ENCODE results near the gene PRKCA. TPM values are rescaled to one million over a fixed set of nuclear protein-coding genes. Genes with fewer than 3 reads are reported as not detected.

PRKCA gene
- total RNA-seq, 2 experiments from 2014 or later: 78.4 to 79.7 TPM

DNA sequence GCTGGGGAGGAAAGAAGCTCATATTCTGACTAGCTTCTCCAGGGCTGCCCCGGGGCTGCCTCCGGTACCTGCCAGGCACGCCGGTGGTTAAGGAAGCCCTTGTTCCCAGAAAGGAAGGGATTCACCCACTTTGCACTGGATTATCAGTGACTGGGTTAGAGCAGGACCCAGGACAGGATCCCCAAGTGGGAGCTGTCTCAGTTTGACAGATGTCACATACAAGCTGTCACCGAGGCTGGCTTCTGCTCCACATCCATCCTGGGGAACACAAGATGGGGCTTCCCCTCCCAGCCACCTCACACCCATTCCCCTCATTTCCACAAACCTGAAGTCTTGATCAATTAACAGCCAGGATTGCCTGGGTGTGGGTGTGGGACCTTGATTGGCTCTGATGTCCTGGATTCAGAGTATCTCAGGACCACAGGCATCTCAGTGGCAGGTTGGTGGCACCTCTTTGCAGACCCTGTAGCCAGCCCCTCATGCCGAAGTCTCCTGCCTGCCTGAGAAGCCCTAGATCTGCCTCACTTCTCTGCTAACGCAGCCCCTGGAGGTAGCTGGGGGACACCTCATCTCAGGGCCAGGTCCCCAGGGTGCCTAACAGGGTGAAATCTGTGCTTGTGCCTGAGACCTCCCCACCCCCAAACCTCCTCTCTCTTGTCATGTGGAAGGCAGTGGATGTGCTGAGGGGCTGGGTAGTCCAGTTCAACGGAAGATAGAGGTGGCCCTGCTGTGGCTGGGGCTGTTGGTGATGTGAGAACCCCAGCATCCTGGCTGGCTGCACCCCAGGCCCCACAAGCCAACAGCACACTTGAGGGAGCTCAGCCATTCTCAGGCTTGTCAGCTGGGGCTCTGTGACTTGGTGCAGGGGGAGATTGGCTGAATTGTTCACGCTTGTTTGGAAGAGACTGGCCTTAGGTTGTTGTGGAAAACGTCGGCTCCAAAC lies 533.9 kb downstream of the PRKCA start:
- intact Hi-C loops (cut with micrococcal nuclease): no loop called here
- no peak for DNase-seq
- CTCF ChIA-PET: interaction anchor here (1.0 kb wide), 1 partner anchor 14 kb away, joined by 9 read pairs; no protein-coding TSS in a partner anchor
- Mint-ChIP-seq H3K4me3 (no peak overlapping the region), H3K27ac (no peak overlapping the region), H3K27me3 (ENCODE audit: low read depth) (peaks cover 38% of the 10 kb centered on the region), H3K4me1 (ENCODE audit: low read depth) (no peaks in the 10 kb centered on the region), H3K36me3 (ENCODE audit: low read depth) (no peaks in the 10 kb centered on the region), H3K9me3 (no peaks in the 10 kb centered on the region)

GRCh38 chr17:66837226-66837625 lies 534.8 kb downstream of the PRKCA start:
- H3K36me3 Mint-ChIP-seq (ENCODE audit: low read depth): no peaks in the 10 kb centered on the region
- DNase-seq: no peak
- H3K4me1 Mint-ChIP-seq (ENCODE audit: low read depth): no peaks in the 10 kb centered on the region
- H3K9me3 Mint-ChIP-seq: no peaks in the 10 kb centered on the region
- H3K4me3 Mint-ChIP-seq: no peak overlapping the region
- H3K27me3 Mint-ChIP-seq (ENCODE audit: low read depth): peaks cover 31% of the 10 kb centered on the region
- no peak overlapping the region for H3K27ac Mint-ChIP-seq
- intact Hi-C loops (cut with micrococcal nuclease): no loop called here
- CTCF ChIA-PET: no interaction called here

DNA sequence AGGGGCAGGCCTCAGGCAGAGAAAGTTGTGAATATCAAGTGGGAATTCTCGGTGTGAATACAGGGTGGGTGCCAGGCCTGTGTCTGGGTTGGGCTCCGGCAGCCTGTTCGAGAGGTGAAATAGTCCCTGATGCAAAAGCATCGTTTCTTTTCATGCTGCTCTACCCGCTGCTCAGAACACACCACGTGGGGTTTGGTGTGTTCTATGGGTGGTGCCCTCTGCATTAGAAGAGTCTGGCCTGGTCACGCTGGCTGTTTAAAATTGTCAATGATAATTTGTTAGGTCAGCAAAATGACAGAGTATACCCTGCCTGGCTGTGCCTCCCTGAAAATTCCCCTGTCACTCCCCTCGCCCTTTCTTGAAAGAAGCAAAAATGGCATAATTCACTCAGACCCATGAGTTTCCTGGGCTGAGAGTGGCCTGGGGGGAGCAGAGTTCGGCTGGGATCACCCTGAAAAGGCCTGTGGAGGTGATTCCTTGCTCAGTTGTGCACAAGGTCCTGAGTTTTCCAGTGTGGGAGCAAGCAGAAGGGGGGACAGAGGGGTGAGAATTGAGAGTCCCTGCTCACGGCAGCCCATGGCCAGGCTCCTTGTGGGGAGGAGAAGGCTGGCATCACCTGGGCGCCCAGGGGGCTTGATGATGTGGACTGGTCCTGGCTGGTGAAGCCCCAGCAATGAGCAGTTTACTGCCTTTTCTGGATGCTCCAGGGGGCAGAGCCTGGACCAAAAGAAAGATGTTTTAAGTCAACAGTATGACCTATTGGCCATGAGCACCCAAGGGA lies 535.7 kb downstream of the PRKCA start:
- Mint-ChIP-seq H3K27me3 (ENCODE audit: low read depth) (peaks cover 27% of the 10 kb centered on the region), H3K4me1 (ENCODE audit: low read depth) (no peaks in the 10 kb centered on the region), H3K36me3 (ENCODE audit: low read depth) (no peaks in the 10 kb centered on the region), H3K27ac (no peak overlapping the region), H3K9me3 (no peaks in the 10 kb centered on the region), H3K4me3 (no peak overlapping the region)
- intact Hi-C loops (cut with micrococcal nuclease): no loop called here
- CTCF ChIA-PET: no interaction called here
- no peak for DNase-seq

- DNase-seq: no peak
- Mint-ChIP-seq H3K4me3 (no peak overlapping the region), H3K9me3 (no peaks in the 10 kb centered on the region), H3K4me1 (ENCODE audit: low read depth) (no peaks in the 10 kb centered on the region), H3K27ac (no peak overlapping the region), H3K36me3 (ENCODE audit: low read depth) (no peaks in the 10 kb centered on the region), H3K27me3 (ENCODE audit: low read depth) (peaks cover 15% of the 10 kb centered on the region)
- CTCF ChIA-PET: no interaction called here
- intact Hi-C loops (cut with micrococcal nuclease): no loop called here
Observed at GRCh38 chr17:66839616-66840015, 537.2 kb downstream of the PRKCA start.

- CTCF ChIA-PET: no interaction called here
- H3K27me3 Mint-ChIP-seq (ENCODE audit: low read depth): peaks cover 14% of the 10 kb centered on the region
- no peaks in the 10 kb centered on the region for H3K9me3 Mint-ChIP-seq
- H3K4me3 Mint-ChIP-seq: no peak overlapping the region
- intact Hi-C loops (cut with micrococcal nuclease): no loop called here
- H3K36me3 Mint-ChIP-seq (ENCODE audit: low read depth): no peaks in the 10 kb centered on the region
- H3K4me1 Mint-ChIP-seq (ENCODE audit: low read depth): no peaks in the 10 kb centered on the region
- no peak overlapping the region for H3K27ac Mint-ChIP-seq
- DNase-seq: no peak
Observed at GRCh38 chr17:66840061-66840460, 537.6 kb downstream of the PRKCA start.

- H3K36me3 Mint-ChIP-seq (ENCODE audit: low read depth): no peaks in the 10 kb centered on the region
Observed at GRCh38 chr17:66841328-66841727, 538.9 kb downstream of the PRKCA start.

GRCh38 chr17:66841744-66842143 lies 539.3 kb downstream of the PRKCA start:
- CTCF ChIA-PET: interaction anchor here (0.6 kb wide), 1 partner anchor 1123 kb away, joined by 4 read pairs; no protein-coding TSS in a partner anchor
- H3K27me3 Mint-ChIP-seq (ENCODE audit: low read depth): peaks cover 3% of the 10 kb centered on the region
- DNase-seq: no peak
- H3K36me3 Mint-ChIP-seq (ENCODE audit: low read depth): no peaks in the 10 kb centered on the region
- H3K4me1 Mint-ChIP-seq (ENCODE audit: low read depth): no peaks in the 10 kb centered on the region
- intact Hi-C loops (cut with micrococcal nuclease): no loop called here
- H3K4me3 Mint-ChIP-seq: no peak overlapping the region
- no peak overlapping the region for H3K27ac Mint-ChIP-seq
- H3K9me3 Mint-ChIP-seq: peaks cover 6% of the 10 kb centered on the region

More at GRCh38 chr17:66841328-66841727, 538.9 kb downstream of the PRKCA start:
- Mint-ChIP-seq H3K27ac (no peak overlapping the region), H3K4me1 (ENCODE audit: low read depth) (no peaks in the 10 kb centered on the region), H3K27me3 (ENCODE audit: low read depth) (peaks cover 7% of the 10 kb centered on the region), H3K4me3 (no peak overlapping the region), H3K9me3 (peaks cover 2% of the 10 kb centered on the region)
- CTCF ChIA-PET: interaction anchor here (0.6 kb wide), 1 partner anchor 1123 kb away, joined by 4 read pairs; no protein-coding TSS in a partner anchor
- DNase-seq: no peak
- intact Hi-C loops (cut with micrococcal nuclease): no loop called here

- no peak overlapping the region for H3K27ac Mint-ChIP-seq
- CTCF ChIA-PET: no interaction called here
- no peaks in the 10 kb centered on the region for H3K27me3 Mint-ChIP-seq (ENCODE audit: low read depth)
- no peaks in the 10 kb centered on the region for H3K36me3 Mint-ChIP-seq (ENCODE audit: low read depth)
- no peak overlapping the region for H3K4me3 Mint-ChIP-seq
- peaks cover 6% of the 10 kb centered on the region for H3K9me3 Mint-ChIP-seq
- H3K4me1 Mint-ChIP-seq (ENCODE audit: low read depth): no peaks in the 10 kb centered on the region
- DNase-seq: no peak
- intact Hi-C loops (cut with micrococcal nuclease): no loop called here
Observed at GRCh38 chr17:66842505-66842904, 540.1 kb downstream of the PRKCA start.

- intact Hi-C loops (cut with micrococcal nuclease): no loop called here
- H3K36me3 Mint-ChIP-seq (ENCODE audit: low read depth): no peaks in the 10 kb centered on the region
- peaks cover 6% of the 10 kb centered on the region for H3K9me3 Mint-ChIP-seq
- no peak overlapping the region for H3K27ac Mint-ChIP-seq
- no peak for DNase-seq
- no peaks in the 10 kb centered on the region for H3K4me1 Mint-ChIP-seq (ENCODE audit: low read depth)
- no peaks in the 10 kb centered on the region for H3K27me3 Mint-ChIP-seq (ENCODE audit: low read depth)
- H3K4me3 Mint-ChIP-seq: no peak overlapping the region
- CTCF ChIA-PET: interaction anchor here (0.6 to 1.0 kb wide), 2 partner anchors 12 to 22 kb away, joined by 3 read pairs; no protein-coding TSS in a partner anchor
Observed at GRCh38 chr17:66842959-66843358, 540.5 kb downstream of the PRKCA start.

DNA sequence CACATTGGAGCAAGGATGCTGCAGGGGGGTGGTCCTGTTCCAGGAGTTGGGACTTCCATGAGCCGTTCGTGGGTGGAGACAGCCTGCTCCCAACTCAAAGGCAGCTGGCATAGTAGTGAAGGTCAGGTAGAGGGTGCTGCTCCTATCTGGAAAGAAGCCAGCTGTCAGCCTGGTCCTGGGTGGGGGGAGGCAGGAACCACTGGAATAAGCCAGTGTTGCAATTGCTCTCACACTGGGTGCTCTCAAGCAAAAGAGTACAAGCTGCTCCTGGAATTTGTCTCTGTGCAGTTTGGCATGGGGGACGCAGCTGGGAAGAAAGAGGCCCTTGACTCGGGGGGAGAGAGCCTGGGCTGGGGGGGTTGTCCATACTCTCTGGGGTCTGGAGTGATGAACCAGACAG lies 541.2 kb downstream of the PRKCA start:
- no peaks in the 10 kb centered on the region for H3K27me3 Mint-ChIP-seq (ENCODE audit: low read depth)
- H3K27ac Mint-ChIP-seq: no peak overlapping the region
- H3K4me1 Mint-ChIP-seq (ENCODE audit: low read depth): no peaks in the 10 kb centered on the region
- intact Hi-C loops (cut with micrococcal nuclease): no loop called here
- DNase-seq: no peak
- CTCF ChIA-PET: interaction anchor here (1.0 kb wide), 1 partner anchor 11 kb away, joined by 3 read pairs; no protein-coding TSS in a partner anchor
- H3K4me3 Mint-ChIP-seq: no peak overlapping the region
- no peaks in the 10 kb centered on the region for H3K36me3 Mint-ChIP-seq (ENCODE audit: low read depth)
- peaks cover 6% of the 10 kb centered on the region for H3K9me3 Mint-ChIP-seq

GRCh38 chr17:66847704-66848103 lies 545.3 kb downstream of the PRKCA start:
- H3K27ac Mint-ChIP-seq: no peak overlapping the region
- H3K27me3 Mint-ChIP-seq (ENCODE audit: low read depth): no peaks in the 10 kb centered on the region
- no peaks in the 10 kb centered on the region for H3K4me1 Mint-ChIP-seq (ENCODE audit: low read depth)
- DNase-seq: no peak
- intact Hi-C loops (cut with micrococcal nuclease): no loop called here
- peaks cover 6% of the 10 kb centered on the region for H3K9me3 Mint-ChIP-seq
- no peaks in the 10 kb centered on the region for H3K36me3 Mint-ChIP-seq (ENCODE audit: low read depth)
- CTCF ChIA-PET: no interaction called here
- no peak overlapping the region for H3K4me3 Mint-ChIP-seq

DNA sequence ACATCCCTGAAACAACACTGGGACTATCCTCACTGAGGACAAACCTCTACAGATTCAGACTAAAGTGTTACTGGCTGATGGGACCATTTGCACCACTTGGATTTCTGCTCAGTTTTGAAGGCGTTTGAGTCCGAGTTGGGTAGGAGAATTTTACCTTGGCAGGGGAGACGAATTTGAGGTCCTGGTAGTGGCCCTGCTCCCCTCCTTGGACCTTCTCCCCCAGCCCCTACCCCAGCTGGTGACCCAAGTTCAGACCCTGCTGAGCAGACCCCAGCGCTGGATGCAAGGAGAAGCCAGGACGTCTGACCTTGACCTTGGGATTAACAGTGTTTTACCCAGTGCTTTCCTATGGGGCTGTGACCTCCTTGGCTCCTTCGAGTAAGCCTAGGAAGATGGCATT lies 546.1 kb downstream of the PRKCA start:
- CTCF ChIA-PET: no interaction called here
- no peak overlapping the region for H3K27ac Mint-ChIP-seq
- no peaks in the 10 kb centered on the region for H3K36me3 Mint-ChIP-seq (ENCODE audit: low read depth)
- no peak for DNase-seq
- H3K4me3 Mint-ChIP-seq: no peak overlapping the region
- H3K9me3 Mint-ChIP-seq: peaks cover 6% of the 10 kb centered on the region
- H3K27me3 Mint-ChIP-seq (ENCODE audit: low read depth): no peaks in the 10 kb centered on the region
- H3K4me1 Mint-ChIP-seq (ENCODE audit: low read depth): no peaks in the 10 kb centered on the region
- intact Hi-C loops (cut with micrococcal nuclease): no loop called here

All from activated naive CD4-positive, alpha-beta T cell treated with anti-CD3 and anti-CD28 coated beads for 36 hours (primary cell).